ENCODE data around the gene ATF7. TPM values are rescaled to one million over a fixed set of nuclear protein-coding genes. Genes with fewer than 3 reads are reported as not detected.
A peak's percentile ranks its signal among the peaks of the same experiment; 100 is the strongest.

ATF7 gene
- total RNA-seq, 1 experiment from 2014 or later = 24.7 TPM

DNA sequence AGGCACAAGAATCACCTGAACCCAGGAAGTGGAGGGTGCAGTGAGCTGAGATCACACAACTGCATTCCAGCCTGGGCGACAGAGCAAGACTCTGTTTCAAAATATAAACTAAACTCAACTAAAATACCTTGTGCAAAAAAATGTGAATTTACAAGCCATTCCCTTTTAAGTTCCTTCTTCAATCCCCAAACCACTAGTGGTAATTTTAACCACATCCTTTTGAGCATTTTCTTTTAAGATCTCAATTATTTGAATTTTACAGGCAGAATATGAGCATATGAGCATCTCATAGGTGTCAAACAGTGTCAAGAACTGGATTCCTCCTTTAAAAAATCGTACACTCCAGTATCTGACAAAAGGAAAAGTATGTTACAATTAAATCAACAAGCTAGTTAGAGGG is 61.9 kb downstream of the ATF7 start:
- Histone ChIP-seq H3F3A (ENCODE audit: insufficient read depth, low read depth) (peaks cover 27% of the 10 kb centered on the region), H3K27ac (no peak overlapping the region), H3K4me1 (replicated peaks; ENCODE audit: insufficient read depth) (peaks cover 26% of the 10 kb centered on the region), H3K27me3 (ENCODE audit: insufficient read depth, low read depth) (no peaks in the 10 kb centered on the region), H3K79me2 (ENCODE audit: low read depth) (0 out of 2 replicates have a peak, but pooled peaks cover under 1% of the 10 kb centered on the region), H2AFZ (no peak overlapping the region), H4K20me1 (ENCODE audit: insufficient read depth) (no peaks in the 10 kb centered on the region), H3K36me3 (ENCODE audit: low read depth) (no peaks in the 10 kb centered on the region), H3K9me3 (ENCODE audit: insufficient read depth, low read depth) (no peaks in the 10 kb centered on the region), H3K4me3 (no peak overlapping the region), H3K4me2 (no peak overlapping the region), H3K9me2 (ENCODE audit: insufficient read depth) (no peaks in the 10 kb centered on the region)
- ChIA-PET CTCF (interaction anchor here (0.7 kb wide), 1 partner anchor 39 kb away, joined by 5 read pairs; no protein-coding TSS in a partner anchor), POLR2A (ENCODE audit: unreplicated experiment) (no interaction called here)
- no TSS peak for BruUV-seq (replicated peaks)
- TF ChIP-seq EZH2 (IDR thresholded peaks at IDR 0.05; ENCODE audit: low read depth) = no peak
- TF ChIP-seq, protein P1, sequence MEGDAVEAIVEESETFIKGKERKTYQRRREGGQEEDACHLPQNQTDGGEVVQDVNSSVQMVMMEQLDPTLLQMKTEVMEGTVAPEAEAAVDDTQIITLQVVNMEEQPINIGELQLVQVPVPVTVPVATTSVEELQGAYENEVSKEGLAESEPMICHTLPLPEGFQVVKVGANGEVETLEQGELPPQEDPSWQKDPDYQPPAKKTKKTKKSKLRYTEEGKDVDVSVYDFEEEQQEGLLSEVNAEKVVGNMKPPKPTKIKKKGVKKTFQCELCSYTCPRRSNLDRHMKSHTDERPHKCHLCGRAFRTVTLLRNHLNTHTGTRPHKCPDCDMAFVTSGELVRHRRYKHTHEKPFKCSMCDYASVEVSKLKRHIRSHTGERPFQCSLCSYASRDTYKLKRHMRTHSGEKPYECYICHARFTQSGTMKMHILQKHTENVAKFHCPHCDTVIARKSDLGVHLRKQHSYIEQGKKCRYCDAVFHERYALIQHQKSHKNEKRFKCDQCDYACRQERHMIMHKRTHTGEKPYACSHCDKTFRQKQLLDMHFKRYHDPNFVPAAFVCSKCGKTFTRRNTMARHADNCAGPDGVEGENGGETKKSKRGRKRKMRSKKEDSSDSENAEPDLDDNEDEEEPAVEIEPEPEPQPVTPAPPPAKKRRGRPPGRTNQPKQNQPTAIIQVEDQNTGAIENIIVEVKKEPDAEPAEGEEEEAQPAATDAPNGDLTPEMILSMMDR (conservative IDR thresholded peaks at IDR 0.05) = no peak
- intact Hi-C loops (cut with micrococcal nuclease; ENCODE audit: unreplicated experiment) = no loop called here
- no peak for DNase-seq

GRCh38 chr12:53563452-53564028 is 62.6 kb downstream of the ATF7 start:
- ChIA-PET POLR2A (ENCODE audit: unreplicated experiment) (interaction anchor here (0.7 kb wide), 1 partner anchor 15 kb away, joined by 4 read pairs; no protein-coding TSS in a partner anchor), CTCF (no interaction called here)
- TF ChIP-seq, protein P1 (conservative IDR thresholded peaks at IDR 0.05) = no peak
- TF ChIP-seq EZH2 (IDR thresholded peaks at IDR 0.05; ENCODE audit: low read depth) = no peak
- peaks cover 26% of the 10 kb centered on the region for H3K4me1 ChIP-seq (replicated peaks; ENCODE audit: insufficient read depth)
- no peaks in the 10 kb centered on the region for H4K20me1 ChIP-seq (ENCODE audit: insufficient read depth)
- no peaks in the 10 kb centered on the region for H3K36me3 ChIP-seq (ENCODE audit: low read depth)
- BruUV-seq (replicated peaks) = no TSS peak
- H3K9me3 ChIP-seq (ENCODE audit: insufficient read depth, low read depth) = no peaks in the 10 kb centered on the region
- H3K4me3 ChIP-seq = no peak overlapping the region
- H3K9me2 ChIP-seq (ENCODE audit: insufficient read depth) = no peaks in the 10 kb centered on the region
- no peak overlapping the region for H2AFZ ChIP-seq
- peaks cover 27% of the 10 kb centered on the region for H3F3A ChIP-seq (ENCODE audit: insufficient read depth, low read depth)
- H3K27ac ChIP-seq = no peak overlapping the region
- H3K27me3 ChIP-seq (ENCODE audit: insufficient read depth, low read depth) = no peaks in the 10 kb centered on the region
- 0 out of 2 replicates have a peak, but pooled peaks cover 3% of the 10 kb centered on the region for H3K79me2 ChIP-seq (ENCODE audit: low read depth)
- no peak for DNase-seq
- intact Hi-C loops (cut with micrococcal nuclease; ENCODE audit: unreplicated experiment) = no loop called here
- no peak overlapping the region for H3K4me2 ChIP-seq

GRCh38 chr12:53561590-53561953 is 64.6 kb downstream of the ATF7 start:
- Histone ChIP-seq H2AFZ (no peak overlapping the region), H3K36me3 (ENCODE audit: low read depth) (no peaks in the 10 kb centered on the region), H3K4me1 (replicated peaks; ENCODE audit: insufficient read depth) (peaks cover 26% of the 10 kb centered on the region), H3K9me3 (ENCODE audit: insufficient read depth, low read depth) (no peaks in the 10 kb centered on the region), H3K79me2 (ENCODE audit: low read depth) (0 out of 2 replicates have a peak, but pooled peaks cover 3% of the 10 kb centered on the region), H3K9me2 (ENCODE audit: insufficient read depth) (no peaks in the 10 kb centered on the region), H3K27me3 (ENCODE audit: insufficient read depth, low read depth) (no peaks in the 10 kb centered on the region), H3K4me3 (peak overlapping the region; percentile 28; the same call in 1 of the 2 replicates), H3F3A (ENCODE audit: insufficient read depth, low read depth) (peaks cover 27% of the 10 kb centered on the region), H3K27ac (peak overlapping the region; percentile 78), H4K20me1 (ENCODE audit: insufficient read depth) (no peaks in the 10 kb centered on the region), H3K4me2 (peak overlapping the region; percentile 58)
- ChIA-PET POLR2A (ENCODE audit: unreplicated experiment) (interaction anchor here (0.6 to 0.7 kb wide), 4 partner anchors 23 to 485 kb away, joined by 3 to 7 read pairs (median 4); no protein-coding TSS in a partner anchor), CTCF (interaction anchor here (0.6 to 0.7 kb wide), 3 partner anchors 13 to 97 kb away, joined by 3 to 4 read pairs (median 4); no protein-coding TSS in a partner anchor)
- intact Hi-C loops (cut with micrococcal nuclease; ENCODE audit: unreplicated experiment) = no loop called here
- no peak for TF ChIP-seq EZH2 (IDR thresholded peaks at IDR 0.05; ENCODE audit: low read depth)
- TF ChIP-seq, protein P1 (conservative IDR thresholded peaks at IDR 0.05) = no peak
- BruUV-seq (replicated peaks) = no TSS peak
- peak; percentile 9 to 93 for DNase-seq

Measured in PC-9 (cell line).